Upper lobe of left lung (tissue), 4 donors: ENCODE results near the gene MBNL2.

Experiments
- CTCF ChIP-seq, 6 experiments: fragments of 450-650 bp in 4 of 6; fragments of 200-600 bp in 2 of 6; sonication (generic) in 2 of 6; IDR thresholded peaks; one replicate each; pipeline ENCODE4 v1.5.1; 2016 to 2019; ENCODE audit warnings: antibody characterized with exemption in 6 of 6
- EP300 ChIP-seq, 4 donors: sonication (generic); formaldehyde crosslinking; IDR thresholded peaks; one replicate each; pipeline ENCODE4 v1.5.1; 2017; ENCODE audit warnings: antibody characterized with exemption in 4 of 4, control low read depth in 2 of 4
- POLR2A ChIP-seq, 4 donors: fragments of 450-650 bp; IDR thresholded peaks; one replicate each; pipeline ENCODE4 v1.5.1; 2016 to 2017; ENCODE audit warnings: antibody characterized with exemption in 4 of 4, mild to moderate bottlenecking in 2 of 4
- POLR2AphosphoS5 ChIP-seq, 2 donors: sonication (generic); formaldehyde crosslinking; IDR thresholded peaks; one replicate each; pipeline ENCODE4 v1.5.1; 2017; ENCODE audit warnings: antibody characterized with exemption in 2 of 2

- TF ChIP-seq EP300 (IDR thresholded peaks at IDR 0.05) (no peak), POLR2A (IDR thresholded peaks at IDR 0.05) (no peak), CTCF (IDR thresholded peaks at IDR 0.05) (no peak), POLR2AphosphoS5 (IDR thresholded peaks at IDR 0.05) (no peak)
Measured at GRCh38 chr13:97250560-97250959, 28.4 kb downstream of the MBNL2 start.
